T-helper 2 cell treated with Interferon-gamma antibody and Interleukin-4, amounts not matched to agents 100 ng/mL and 5 ng/mL, for 36 hours (primary cell): ENCODE results near the gene RAD51B. TPM values are rescaled to one million over a fixed set of nuclear protein-coding genes. Genes with fewer than 3 reads are reported as not detected.

Experiments used
- intact Hi-C: fragments of 100-400 bp; cut with micrococcal nuclease; formaldehyde crosslinking; loops from one replicate; pipeline ENCODE4 v1.15.1; 2023
- total RNA-seq: library from RNA; stranded (reverse); gene quantifications from 2 replicates; pipeline ENCODE4 v1.2.3, GENCODE V29; 2022

The RAD51B gene
- total RNA-seq, 1 donor from 2014 or later, result 31.7 TPM

GRCh38 chr14:68668531-68668930 lies 849.0 kb downstream of the RAD51B start:
- intact Hi-C loops, result no loop called here

- intact Hi-C loops, result no loop called here
Measured at GRCh38 chr14:68669111-68669511, 849.5 kb downstream of the RAD51B start.

- intact Hi-C loops, result no loop called here
Measured at GRCh38 chr14:68669603-68670358, 850.2 kb downstream of the RAD51B start.

GRCh38 chr14:68670359-68670715 lies 850.8 kb downstream of the RAD51B start:
- intact Hi-C loops, result no loop called here

GRCh38 chr14:68671909-68672308 lies 852.3 kb downstream of the RAD51B start:
- intact Hi-C loops, result no loop called here

- intact Hi-C loops, result no loop called here
Measured at GRCh38 chr14:68672609-68673285, 853.2 kb downstream of the RAD51B start.

GRCh38 chr14:68673464-68673863 lies 853.9 kb downstream of the RAD51B start:
- intact Hi-C loops, result no loop called here

GRCh38 chr14:68674538-68675232 lies 855.1 kb downstream of the RAD51B start:
- intact Hi-C loops, result no loop called here

GRCh38 chr14:68675233-68675577 lies 855.6 kb downstream of the RAD51B start:
- intact Hi-C loops, result no loop called here

GRCh38 chr14:68676511-68676943 lies 856.9 kb downstream of the RAD51B start:
- intact Hi-C loops, result no loop called here

- intact Hi-C loops, result no loop called here
Measured at GRCh38 chr14:68677476-68677875, 857.9 kb downstream of the RAD51B start.

GRCh38 chr14:68677901-68678300 lies 858.3 kb downstream of the RAD51B start:
- intact Hi-C loops, result no loop called here

- intact Hi-C loops, result no loop called here
Measured at GRCh38 chr14:68678471-68678870, 858.9 kb downstream of the RAD51B start.

- intact Hi-C loops, result no loop called here
Measured at GRCh38 chr14:68679301-68679700, 859.7 kb downstream of the RAD51B start.

GRCh38 chr14:68679746-68680467 lies 860.3 kb downstream of the RAD51B start:
- intact Hi-C loops, result no loop called here

- intact Hi-C loops, result no loop called here
Measured at GRCh38 chr14:68680541-68681051, 861.0 kb downstream of the RAD51B start.

- intact Hi-C loops, result no loop called here
Measured at GRCh38 chr14:68681256-68682011, 861.9 kb downstream of the RAD51B start.

GRCh38 chr14:68682166-68683103 lies 862.9 kb downstream of the RAD51B start:
- intact Hi-C loops, result no loop called here

- intact Hi-C loops, result no loop called here
Measured at GRCh38 chr14:68683326-68683725, 863.7 kb downstream of the RAD51B start.
